Measurements from ENCODE around the gene LTBP2. TPM values are rescaled to one million over a fixed set of nuclear protein-coding genes. Genes with fewer than 3 reads are reported as not detected.
A peak's percentile ranks its signal among the peaks of the same experiment; 100 is the strongest.

LTBP2 gene
- total RNA-seq, 1 donor from 2014 or later = 12.0 TPM

DNA sequence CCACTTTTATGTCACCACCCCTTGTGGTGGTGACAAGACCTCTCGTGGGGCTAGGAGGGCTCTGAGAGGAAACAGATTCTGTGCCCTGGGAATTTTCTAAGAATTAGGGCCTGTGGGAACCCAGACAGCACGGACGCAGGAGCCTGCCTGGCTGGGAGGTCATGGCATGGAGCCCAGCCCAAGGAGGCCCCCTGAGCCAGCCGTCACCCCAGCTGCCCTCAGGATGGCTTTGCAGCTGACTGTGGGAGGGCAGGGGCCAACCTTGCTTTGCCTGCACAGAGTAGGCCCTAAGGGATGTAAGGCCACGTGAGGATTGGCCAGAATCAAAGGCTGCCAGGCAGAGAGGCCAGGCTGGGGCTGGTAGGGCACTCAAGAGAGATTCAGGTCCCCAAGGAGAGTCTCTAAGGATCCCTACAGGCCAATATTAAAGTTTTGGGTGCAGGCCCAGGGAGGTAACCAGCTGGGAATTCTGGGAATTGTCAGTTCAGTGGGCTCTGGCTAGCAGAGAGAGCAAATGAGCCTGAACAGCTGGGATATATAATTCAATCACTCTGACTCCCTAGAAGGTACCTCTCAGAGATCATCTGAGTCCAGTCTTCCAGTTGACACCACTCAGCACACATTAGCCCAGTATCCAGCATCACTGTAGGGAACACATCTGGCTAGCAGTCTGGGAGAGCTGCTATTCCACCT, 6.4 kb downstream of the LTBP2 start:
- peaks cover 0 to 3% (median 0%) of the 10 kb centered on the region in 3 donors for H3K36me3 ChIP-seq (ENCODE audit: control insufficient read depth in 3 of 3, insufficient read depth in 3 of 3, low read length in 3 of 3)
- H3K27me3 ChIP-seq (ENCODE audit: control insufficient read depth in 3 of 3, insufficient read depth in 3 of 3, low read length in 3 of 3) = peaks cover 0 to 3% (median under 1%) of the 10 kb centered on the region in 3 donors
- peaks cover 12 to 16% (median 12%) of the 10 kb centered on the region in 3 donors for H3K4me1 ChIP-seq (ENCODE audit: control insufficient read depth in 3 of 3, insufficient read depth in 3 of 3, low read length in 3 of 3)
- H3K9ac ChIP-seq (ENCODE audit: low read depth in 1 of 3, low read length in 3 of 3) = peak overlapping the region in 1 of 3 donors; percentile 7
- H3K4me3 ChIP-seq (ENCODE audit: low read length in 3 of 3) = no peak overlapping the region
- H3K27ac ChIP-seq (ENCODE audit: low read depth, low read length) = no peak overlapping the region
- no peaks in the 10 kb centered on the region for H3K9me3 ChIP-seq (ENCODE audit: control insufficient read depth in 3 of 3, low read length in 3 of 3)

DNA sequence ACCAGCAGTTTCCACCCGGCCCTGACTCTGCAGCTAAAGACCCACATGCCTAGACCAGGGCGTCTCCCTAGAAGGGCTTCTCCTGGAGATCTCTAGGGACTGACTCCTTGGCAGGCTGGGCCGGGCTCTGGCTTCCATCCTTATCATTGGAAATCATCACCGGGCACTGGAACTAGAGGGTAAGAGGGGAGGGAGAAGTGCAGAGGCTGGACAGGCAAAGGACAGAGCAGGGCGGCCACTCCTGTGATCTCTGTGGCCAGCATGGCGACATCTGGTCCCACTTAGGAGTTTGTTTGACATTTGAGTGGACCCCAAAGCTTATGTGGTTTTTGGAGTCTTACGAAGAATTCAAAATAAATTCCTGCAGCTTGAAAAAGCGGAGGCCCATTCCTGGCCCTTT, 7.1 kb downstream of the LTBP2 start:
- no peaks in the 10 kb centered on the region for H3K27me3 ChIP-seq (ENCODE audit: control insufficient read depth in 3 of 3, insufficient read depth in 3 of 3, low read length in 3 of 3)
- H3K36me3 ChIP-seq (ENCODE audit: control insufficient read depth in 3 of 3, insufficient read depth in 3 of 3, low read length in 3 of 3) = peaks cover 0 to 3% (median 0%) of the 10 kb centered on the region in 3 donors
- no peak overlapping the region for H3K4me3 ChIP-seq (ENCODE audit: low read length in 3 of 3)
- no peaks in the 10 kb centered on the region for H3K9me3 ChIP-seq (ENCODE audit: control insufficient read depth in 3 of 3, low read length in 3 of 3)
- H3K4me1 ChIP-seq (ENCODE audit: control insufficient read depth in 3 of 3, insufficient read depth in 3 of 3, low read length in 3 of 3) = peaks cover 15 to 17% (median 17%) of the 10 kb centered on the region in 3 donors
- peak overlapping the region in 1 of 3 donors; percentile 8 for H3K9ac ChIP-seq (ENCODE audit: low read depth in 1 of 3, low read length in 3 of 3)
- no peak overlapping the region for H3K27ac ChIP-seq (ENCODE audit: low read depth, low read length)

DNA sequence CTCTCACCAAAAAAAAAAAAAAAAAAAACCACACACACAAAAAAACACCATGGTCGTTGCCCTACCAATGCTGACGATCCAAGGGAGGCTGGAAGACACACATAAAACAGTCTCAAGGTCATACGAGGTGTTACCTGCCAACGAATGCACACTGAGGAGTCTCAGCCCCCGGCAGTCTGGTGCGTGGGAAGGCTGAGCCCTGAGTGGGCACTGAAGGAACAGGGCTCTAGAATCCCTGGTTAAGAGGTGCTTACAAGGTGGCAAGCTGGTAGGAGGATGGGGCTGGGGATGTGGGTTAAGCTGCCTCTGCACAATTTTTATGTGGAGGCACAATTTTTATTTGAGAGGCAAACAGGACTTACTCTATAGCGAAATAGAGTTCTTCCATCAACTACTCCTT, 7.9 kb downstream of the LTBP2 start:
- Histone ChIP-seq H3K4me1 (ENCODE audit: control insufficient read depth in 3 of 3, insufficient read depth in 3 of 3, low read length in 3 of 3) (peaks cover 14 to 24% (median 20%) of the 10 kb centered on the region in 3 donors), H3K4me3 (ENCODE audit: low read length in 3 of 3) (no peak overlapping the region), H3K27ac (ENCODE audit: low read depth, low read length) (no peak overlapping the region), H3K27me3 (ENCODE audit: control insufficient read depth in 3 of 3, insufficient read depth in 3 of 3, low read length in 3 of 3) (no peaks in the 10 kb centered on the region), H3K36me3 (ENCODE audit: control insufficient read depth in 3 of 3, insufficient read depth in 3 of 3, low read length in 3 of 3) (peaks cover 0 to 3% (median 0%) of the 10 kb centered on the region in 3 donors), H3K9ac (ENCODE audit: low read depth in 1 of 3, low read length in 3 of 3) (no peak overlapping the region), H3K9me3 (ENCODE audit: control insufficient read depth in 3 of 3, low read length in 3 of 3) (no peaks in the 10 kb centered on the region)

DNA sequence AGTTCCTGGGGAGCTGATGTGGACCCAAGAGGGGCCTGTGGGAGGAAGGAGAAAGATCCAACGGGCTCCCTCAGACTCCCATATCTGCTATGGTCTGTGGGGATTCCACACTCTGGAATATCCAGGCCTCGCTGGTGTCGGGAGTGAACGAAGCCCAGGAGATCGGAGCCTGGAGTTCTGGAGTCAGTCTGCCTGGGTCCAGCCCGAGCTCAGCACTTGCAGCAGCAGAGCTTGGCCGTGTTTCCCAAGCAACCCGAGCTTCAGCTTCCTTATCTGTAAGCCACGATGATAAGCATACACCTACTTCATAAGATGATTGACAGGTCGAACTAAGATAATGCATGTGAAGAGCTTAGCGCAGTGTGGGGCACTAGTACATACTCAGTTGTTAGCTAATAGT, 10.1 kb downstream of the LTBP2 start:
- Histone ChIP-seq H3K9me3 (ENCODE audit: control insufficient read depth in 3 of 3, low read length in 3 of 3) (no peaks in the 10 kb centered on the region), H3K27me3 (ENCODE audit: control insufficient read depth in 3 of 3, insufficient read depth in 3 of 3, low read length in 3 of 3) (no peaks in the 10 kb centered on the region), H3K9ac (ENCODE audit: low read depth in 1 of 3, low read length in 3 of 3) (no peak overlapping the region), H3K4me3 (ENCODE audit: low read length in 3 of 3) (no peak overlapping the region), H3K27ac (ENCODE audit: low read depth, low read length) (no peak overlapping the region), H3K4me1 (ENCODE audit: control insufficient read depth in 3 of 3, insufficient read depth in 3 of 3, low read length in 3 of 3) (peaks cover 17 to 28% (median 26%) of the 10 kb centered on the region in 3 donors), H3K36me3 (ENCODE audit: control insufficient read depth in 3 of 3, insufficient read depth in 3 of 3, low read length in 3 of 3) (peaks cover 0 to 3% (median 0%) of the 10 kb centered on the region in 3 donors)

DNA sequence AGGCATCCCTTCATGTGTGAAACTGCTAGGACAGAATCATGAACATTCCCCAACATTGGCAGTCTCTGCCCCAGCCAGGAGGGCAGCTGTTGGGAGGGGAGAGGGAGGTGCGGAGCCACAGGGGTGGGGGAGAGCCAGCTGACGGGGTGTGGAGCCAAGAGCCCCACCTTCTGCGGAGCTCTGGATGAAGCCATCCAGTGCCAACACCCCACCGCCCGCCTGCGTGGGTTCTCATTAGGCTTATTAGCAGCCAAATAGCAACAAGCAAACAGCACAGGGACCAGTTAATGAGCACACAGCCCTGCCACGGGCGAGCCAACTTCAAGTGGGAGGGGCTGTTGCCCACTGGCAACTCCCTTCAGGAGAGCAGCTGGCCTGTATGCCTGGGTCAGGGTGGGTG, 12.1 kb downstream of the LTBP2 start:
- Histone ChIP-seq H3K9me3 (ENCODE audit: control insufficient read depth in 3 of 3, low read length in 3 of 3) (no peaks in the 10 kb centered on the region), H3K9ac (ENCODE audit: low read depth in 1 of 3, low read length in 3 of 3) (no peak overlapping the region), H3K4me3 (ENCODE audit: low read length in 3 of 3) (no peak overlapping the region), H3K27ac (ENCODE audit: low read depth, low read length) (peak overlapping the region; percentile 44), H3K27me3 (ENCODE audit: control insufficient read depth in 3 of 3, insufficient read depth in 3 of 3, low read length in 3 of 3) (no peaks in the 10 kb centered on the region), H3K36me3 (ENCODE audit: control insufficient read depth in 3 of 3, insufficient read depth in 3 of 3, low read length in 3 of 3) (peaks cover 0 to 3% (median 0%) of the 10 kb centered on the region in 3 donors), H3K4me1 (ENCODE audit: control insufficient read depth in 3 of 3, insufficient read depth in 3 of 3, low read length in 3 of 3) (peaks cover 24 to 38% (median 36%) of the 10 kb centered on the region in 3 donors)

DNA sequence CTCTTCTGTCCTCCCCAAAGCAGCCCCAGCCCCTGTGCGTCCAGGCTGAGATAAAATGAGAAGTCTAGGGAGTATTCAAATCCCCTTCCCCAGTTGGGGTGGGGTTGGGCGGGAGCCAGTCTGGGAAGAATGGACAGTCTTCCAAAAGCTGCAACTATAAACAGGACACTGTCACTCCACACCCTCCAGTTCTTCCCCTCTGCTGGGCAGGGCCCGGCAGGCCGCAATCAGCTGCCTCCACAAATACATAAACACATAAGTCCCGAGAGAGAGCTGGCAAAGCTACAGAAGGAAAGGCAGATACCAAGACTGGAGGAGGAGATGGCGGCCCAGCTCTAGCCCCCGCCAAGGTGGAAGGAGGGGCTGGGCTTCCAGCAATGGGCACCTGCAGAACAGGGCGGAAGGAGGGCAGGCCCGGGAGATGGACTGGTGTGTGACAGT, 12.7 kb downstream of the LTBP2 start:
- Histone ChIP-seq H3K27me3 (ENCODE audit: control insufficient read depth in 3 of 3, insufficient read depth in 3 of 3, low read length in 3 of 3) (no peaks in the 10 kb centered on the region), H3K36me3 (ENCODE audit: control insufficient read depth in 3 of 3, insufficient read depth in 3 of 3, low read length in 3 of 3) (peaks cover 0 to 3% (median 0%) of the 10 kb centered on the region in 3 donors), H3K4me3 (ENCODE audit: low read length in 3 of 3) (no peak overlapping the region), H3K27ac (ENCODE audit: low read depth, low read length) (peak overlapping the region; percentile 44), H3K9me3 (ENCODE audit: control insufficient read depth in 3 of 3, low read length in 3 of 3) (no peaks in the 10 kb centered on the region), H3K9ac (ENCODE audit: low read depth in 1 of 3, low read length in 3 of 3) (no peak overlapping the region), H3K4me1 (ENCODE audit: control insufficient read depth in 3 of 3, insufficient read depth in 3 of 3, low read length in 3 of 3) (peaks cover 30 to 44% (median 42%) of the 10 kb centered on the region in 3 donors)

DNA sequence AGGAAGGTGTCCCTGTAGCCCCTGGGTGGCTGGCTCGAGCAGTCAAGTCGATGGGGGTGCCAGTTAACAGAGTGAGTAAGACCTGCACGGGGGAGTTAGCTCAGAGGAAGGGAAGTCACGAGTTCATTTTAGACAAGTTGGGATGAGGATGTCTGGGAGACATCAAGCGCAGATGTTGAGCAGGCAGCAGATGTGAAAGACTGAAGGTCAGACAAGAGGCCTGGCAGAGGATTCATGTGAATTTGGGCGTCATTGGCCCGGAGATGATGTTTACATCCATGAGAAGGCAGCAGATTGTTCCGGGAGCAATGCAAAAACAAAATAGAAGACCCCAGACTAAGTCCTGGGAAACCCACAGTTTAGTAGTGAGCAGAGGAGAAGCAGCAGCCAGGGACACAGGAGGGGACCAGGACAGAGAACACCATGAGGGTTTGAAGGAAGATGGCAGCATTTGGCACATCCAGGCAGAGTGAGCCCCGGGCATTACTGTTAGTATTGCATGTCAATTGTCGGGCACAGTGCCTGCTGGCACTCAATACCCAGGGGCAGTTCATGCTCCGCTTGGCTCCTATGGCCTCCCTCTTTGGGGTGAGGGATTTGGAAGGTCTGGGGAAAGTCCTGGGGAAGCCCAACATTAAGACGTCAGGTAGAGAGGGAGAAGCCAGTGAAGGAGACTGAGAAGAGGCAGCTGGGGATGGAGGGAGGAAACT, 15.1 kb downstream of the LTBP2 start:
- Histone ChIP-seq H3K27me3 (ENCODE audit: control insufficient read depth in 3 of 3, insufficient read depth in 3 of 3, low read length in 3 of 3) (no peaks in the 10 kb centered on the region), H3K27ac (ENCODE audit: low read depth, low read length) (peak overlapping the region; percentile 47), H3K4me1 (ENCODE audit: control insufficient read depth in 3 of 3, insufficient read depth in 3 of 3, low read length in 3 of 3) (peaks cover 51 to 67% (median 66%) of the 10 kb centered on the region in 3 donors), H3K4me3 (ENCODE audit: low read length in 3 of 3) (no peak overlapping the region), H3K9me3 (ENCODE audit: control insufficient read depth in 3 of 3, low read length in 3 of 3) (no peaks in the 10 kb centered on the region), H3K36me3 (ENCODE audit: control insufficient read depth in 3 of 3, insufficient read depth in 3 of 3, low read length in 3 of 3) (no peaks in the 10 kb centered on the region), H3K9ac (ENCODE audit: low read depth in 1 of 3, low read length in 3 of 3) (peak overlapping the region in 1 of 3 donors; percentile 23)

DNA sequence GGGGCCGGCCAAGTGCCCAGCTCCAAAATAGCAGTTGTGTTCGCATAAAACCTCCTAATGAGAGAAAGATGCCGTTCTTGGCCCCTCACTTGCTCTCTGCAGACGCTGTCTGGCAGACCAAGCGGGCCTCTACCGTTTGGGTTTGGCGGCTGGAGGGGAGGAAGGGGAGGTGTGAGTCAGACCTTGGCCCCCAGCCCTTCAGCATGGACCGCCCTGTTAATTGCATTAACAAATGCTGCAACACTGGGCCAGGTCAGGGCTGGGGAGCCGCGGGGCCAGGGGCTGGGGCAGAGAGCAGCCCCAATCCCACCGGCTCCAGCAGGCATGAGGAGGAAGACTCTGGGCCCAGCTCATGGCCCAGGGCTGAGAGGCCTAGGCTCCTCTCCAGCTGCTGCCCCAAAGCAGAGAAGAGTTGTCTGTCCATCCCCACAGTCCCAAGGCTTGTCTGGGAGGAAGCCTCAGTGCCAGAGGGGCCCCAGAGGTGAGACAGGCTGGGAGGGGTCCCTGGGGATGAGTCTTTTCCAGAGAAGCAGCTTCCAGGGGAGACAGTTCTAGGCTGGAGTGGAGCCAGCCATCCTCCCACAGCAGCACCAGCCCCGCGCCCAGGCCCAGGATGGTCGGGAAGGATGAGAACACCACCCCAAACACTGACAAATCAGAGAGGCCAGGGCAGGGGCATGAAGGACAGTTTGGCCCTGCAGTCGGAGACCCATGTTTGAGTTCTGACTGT, 16.9 kb downstream of the LTBP2 start:
- peak overlapping the region in 1 of 3 donors; percentile 60 for H3K9ac ChIP-seq (ENCODE audit: low read depth in 1 of 3, low read length in 3 of 3)
- peak overlapping the region; percentile 72 for H3K27ac ChIP-seq (ENCODE audit: low read depth, low read length)
- no peaks in the 10 kb centered on the region for H3K36me3 ChIP-seq (ENCODE audit: control insufficient read depth in 3 of 3, insufficient read depth in 3 of 3, low read length in 3 of 3)
- no peaks in the 10 kb centered on the region for H3K9me3 ChIP-seq (ENCODE audit: control insufficient read depth in 3 of 3, low read length in 3 of 3)
- H3K27me3 ChIP-seq (ENCODE audit: control insufficient read depth in 3 of 3, insufficient read depth in 3 of 3, low read length in 3 of 3) = no peaks in the 10 kb centered on the region
- peaks cover 57 to 72% (median 71%) of the 10 kb centered on the region in 3 donors for H3K4me1 ChIP-seq (ENCODE audit: control insufficient read depth in 3 of 3, insufficient read depth in 3 of 3, low read length in 3 of 3)
- peak overlapping the region in 1 of 3 donors; percentile 29 for H3K4me3 ChIP-seq (ENCODE audit: low read length in 3 of 3)

DNA sequence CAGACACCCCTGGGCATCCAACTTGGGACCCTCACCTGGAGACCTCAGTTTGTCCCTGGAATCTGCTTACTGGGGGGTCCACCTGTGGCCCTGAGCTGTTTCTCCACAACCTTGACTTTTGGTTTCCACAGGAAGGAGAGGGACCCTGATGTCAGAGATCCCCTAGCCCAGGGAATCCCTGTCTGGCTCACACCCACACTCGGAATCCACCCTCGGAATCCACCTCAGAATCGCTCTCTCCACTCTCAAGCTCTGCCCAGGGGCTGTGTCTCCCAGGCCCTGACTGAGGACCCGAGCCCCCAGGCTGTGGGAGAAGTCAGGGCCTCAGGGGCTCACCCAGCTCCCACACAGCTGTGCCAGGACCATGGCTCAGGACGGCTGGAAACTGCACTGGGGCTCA, 17.4 kb downstream of the LTBP2 start:
- peak overlapping the region; percentile 72 for H3K27ac ChIP-seq (ENCODE audit: low read depth, low read length)

More for the DNA sequence above, 17.4 kb downstream of the LTBP2 start:
- no peak overlapping the region for H3K4me3 ChIP-seq (ENCODE audit: low read length in 3 of 3)
- no peaks in the 10 kb centered on the region for H3K36me3 ChIP-seq (ENCODE audit: control insufficient read depth in 3 of 3, insufficient read depth in 3 of 3, low read length in 3 of 3)
- H3K27me3 ChIP-seq (ENCODE audit: control insufficient read depth in 3 of 3, insufficient read depth in 3 of 3, low read length in 3 of 3) = no peaks in the 10 kb centered on the region
- no peaks in the 10 kb centered on the region for H3K9me3 ChIP-seq (ENCODE audit: control insufficient read depth in 3 of 3, low read length in 3 of 3)
- peak overlapping the region in 2 of 3 donors; percentile 17 to 60 for H3K9ac ChIP-seq (ENCODE audit: low read depth in 1 of 3, low read length in 3 of 3)
- H3K4me1 ChIP-seq (ENCODE audit: control insufficient read depth in 3 of 3, insufficient read depth in 3 of 3, low read length in 3 of 3) = peaks cover 52 to 66% (median 66%) of the 10 kb centered on the region in 3 donors
